ENCODE results near the gene SOHLH1.

GRCh38 chr9:135684691-135685090, 14.6 kb downstream of the SOHLH1 start:
- TF ChIP-seq ZNF404 (tag by site-specific recombination; IDR thresholded peaks at IDR 0.05) (no peak), GLI4 (tag by site-specific recombination; IDR thresholded peaks at IDR 0.05) (no peak)
